HepG2 (cell line): ENCODE data around the gene PXDC1. TPM values are rescaled to one million over a fixed set of nuclear protein-coding genes. Genes with fewer than 3 reads are reported as not detected.
A peak's percentile ranks its signal among the peaks of the same experiment; 100 is the strongest.

Source experiments
- ADNP ChIP-seq: sonication (generic); formaldehyde crosslinking; IDR thresholded peaks from 2 replicates; pipeline ENCODE4 v1.4.0; 2020; ENCODE audit warnings: missing genetic modification reagents
- ARID2 ChIP-seq: sonication (generic); formaldehyde crosslinking; IDR thresholded peaks from 2 replicates; pipeline ENCODE4 v1.8.1; 2022; ENCODE audit warnings: mild to moderate bottlenecking, missing genetic modification reagents, borderline replicate concordance
- CEBPG ChIP-seq: IDR thresholded peaks from 2 replicates; pipeline ENCODE4 v1.6.1; 2016
- EP300 ChIP-seq, 3 experiments: sonication (generic) in 1 of 3; formaldehyde crosslinking in 1 of 3; IDR thresholded peaks; 2 replicates each; pipeline versions ENCODE4 v1.5.1 to v1.6.1; 2011 to 2020; ENCODE audit warnings: low read depth in 2 of 3, low read length in 2 of 3, borderline replicate concordance in 1 of 3, improper control_type of control experiment in 1 of 3, mild to moderate bottlenecking in 1 of 3, missing genetic modification reagents in 1 of 3, moderate library complexity in 1 of 3
- GATA4 ChIP-seq: sonication (generic); IDR thresholded peaks from 2 replicates; pipeline ENCODE4 v1.6.1; 2016; ENCODE audit warnings: antibody characterized with exemption, low read depth, borderline replicate concordance
- HOXA5 ChIP-seq: sonication (generic); formaldehyde crosslinking; IDR thresholded peaks from 2 replicates; pipeline ENCODE4 v1.4.0; 2020; ENCODE audit warnings: missing genetic modification reagents
- IRF2 ChIP-seq: IDR thresholded peaks from 2 replicates; pipeline ENCODE4 v1.6.1; 2018; ENCODE audit warnings: missing genetic modification reagents, missing compliant biosample characterization
- ISL2 ChIP-seq: sonication (generic); formaldehyde crosslinking; IDR thresholded peaks from 2 replicates; pipeline ENCODE4 v1.5.0; 2020; ENCODE audit warnings: missing genetic modification reagents
- MATR3 ChIP-seq: sonication (generic); formaldehyde crosslinking; IDR thresholded peaks from 2 replicates; pipeline ENCODE4 v1.4.0; 2020; ENCODE audit warnings: missing genetic modification reagents
- MBD4 ChIP-seq: IDR thresholded peaks from 2 replicates; pipeline ENCODE4 v1.6.1; 2012; ENCODE audit warnings: low read length, inconsistent platforms, borderline replicate concordance
- MED8 ChIP-seq: sonication (generic); formaldehyde crosslinking; IDR thresholded peaks from 2 replicates; pipeline ENCODE4 v1.8.1; 2023; ENCODE audit warnings: mild to moderate bottlenecking, missing genetic modification reagents; ENCODE audit not compliant: insufficient replicate concordance
- MEF2D ChIP-seq: sonication (generic); formaldehyde crosslinking; IDR thresholded peaks from 2 replicates; pipeline ENCODE4 v1.5.1; 2020; ENCODE audit warnings: mild to moderate bottlenecking, missing genetic modification reagents
- MTA1 ChIP-seq: sonication (generic); formaldehyde crosslinking; IDR thresholded peaks from 2 replicates; pipeline ENCODE4 v1.4.0; 2020; ENCODE audit warnings: missing genetic modification reagents, mild to moderate bottlenecking, borderline replicate concordance
- NCOA5 ChIP-seq: sonication (generic); formaldehyde crosslinking; IDR thresholded peaks from 2 replicates; pipeline ENCODE4 v1.4.0; 2020; ENCODE audit warnings: missing genetic modification reagents
- NFE2 ChIP-seq: sonication (generic); formaldehyde crosslinking; IDR thresholded peaks from 2 replicates; pipeline ENCODE4 v1.4.0; 2020; ENCODE audit warnings: missing genetic modification reagents
- NFRKB ChIP-seq: fragments of 450-650 bp; IDR thresholded peaks from 2 replicates; pipeline ENCODE4 v1.6.1; 2017
- NR2F6 ChIP-seq, 2 experiments: IDR thresholded peaks; 2 replicates each; pipeline ENCODE4 v1.6.1; 2016; ENCODE audit warnings: antibody characterized with exemption in 1 of 2, mild to moderate bottlenecking in 1 of 2
- ONECUT2 ChIP-seq: sonication (generic); formaldehyde crosslinking; IDR thresholded peaks from 2 replicates; pipeline ENCODE4 v1.4.0; 2020; ENCODE audit warnings: missing genetic modification reagents
- PCBP1 ChIP-seq: fragments of 200-400 bp; formaldehyde crosslinking; IDR thresholded peaks from 2 replicates; pipeline ENCODE4 v1.6.1; 2017; ENCODE audit warnings: mild to moderate bottlenecking, low read depth, low read length, borderline replicate concordance
- PLSCR1 ChIP-seq: sonication (generic); formaldehyde crosslinking; IDR thresholded peaks from 2 replicates; pipeline ENCODE4 v1.5.0; 2020; ENCODE audit warnings: missing genetic modification reagents, mild to moderate bottlenecking, borderline replicate concordance
- RBFOX2 ChIP-seq: fragments of 200-400 bp; formaldehyde crosslinking; IDR thresholded peaks from 2 replicates; pipeline ENCODE4 v1.6.1; 2017; ENCODE audit warnings: low read depth, mild to moderate bottlenecking, low read length
- SMAD9 ChIP-seq: sonication (generic); formaldehyde crosslinking; IDR thresholded peaks from 2 replicates; pipeline ENCODE4 v1.5.1; 2020; ENCODE audit warnings: mild to moderate bottlenecking, missing genetic modification reagents
- SYNCRIP ChIP-seq: fragments of 200-400 bp; formaldehyde crosslinking; IDR thresholded peaks from 2 replicates; pipeline ENCODE4 v1.6.1; 2018; ENCODE audit warnings: mild to moderate bottlenecking, low read depth, low read length; ENCODE audit not compliant: insufficient read depth
- TAF1 ChIP-seq: sonication (generic); formaldehyde crosslinking; IDR thresholded peaks from 2 replicates; pipeline ENCODE4 v1.4.0; 2020; ENCODE audit warnings: missing genetic modification reagents
- ZNF143 ChIP-seq: sonication (generic); formaldehyde crosslinking; IDR thresholded peaks from 2 replicates; pipeline ENCODE4 v1.4.0; 2020; ENCODE audit warnings: missing genetic modification reagents
- ZNF256 ChIP-seq: sonication (generic); formaldehyde crosslinking; conservative IDR thresholded peaks from 2 replicates; pipeline ENCODE4 v1.4.0; 2020; ENCODE audit warnings: missing genetic modification reagents
- ZNF335 ChIP-seq: sonication (generic); formaldehyde crosslinking; IDR thresholded peaks from 2 replicates; pipeline ENCODE4 v1.4.0; 2020; ENCODE audit warnings: missing genetic modification reagents
- ZNF510 ChIP-seq: sonication (generic); formaldehyde crosslinking; IDR thresholded peaks from 2 replicates; pipeline ENCODE4 v1.4.0; 2020; ENCODE audit warnings: low read depth, mild to moderate bottlenecking, missing genetic modification reagents
- ZNF883 ChIP-seq: sonication (generic); formaldehyde crosslinking; IDR thresholded peaks from 2 replicates; pipeline ENCODE4 v1.5.1; 2020; ENCODE audit warnings: mild to moderate bottlenecking, missing genetic modification reagents; ENCODE audit errors: not compliant biosample characterization
- ZSCAN9 ChIP-seq: IDR thresholded peaks from 2 replicates; pipeline ENCODE4 v1.6.1; 2016; ENCODE audit warnings: borderline replicate concordance
- polyA plus RNA-seq, 8 experiments: library from polyadenylated mRNA; depleted of rRNA in 3 of 8; stranded (reverse) in 7 of 8; unstranded in 1 of 8; fragments of >200 nt; fragmentation: Illumina TruSeq in 4 of 8; extraction: Trizol in 4 of 8; gene quantifications; 2 replicates each; pipeline versions ENCODE4 v1.2.1 to v1.2.3, GENCODE V29; 2011 to 2016; ENCODE audit warnings: low read depth in 4 of 8, missing spikeins in 1 of 8, mixed read lengths in 1 of 8; ENCODE audit not compliant: insufficient read depth in 1 of 8
- total RNA-seq, 5 experiments: library from RNA; depleted of rRNA; stranded (reverse); fragments of >200 nt; fragmentation: Illumina TruSeq; extraction: Trizol; gene quantifications; 2 replicates each; pipeline ENCODE4 v1.2.3, GENCODE V29; 2016; ENCODE audit warnings: low read depth in 1 of 5
- TF ChIP-seq, protein P1 (sequence below): IDR thresholded peaks from 2 replicates; pipeline ENCODE4 v1.6.1; 2016; ENCODE audit warnings: mild to moderate bottlenecking

PXDC1 gene
- total and polyA plus RNA-seq, 2 of the 13 experiments (the other 11 are each of a cell fraction or from before 2014, with no cell fraction given), result 32.4 to 34.7 TPM

DNA sequence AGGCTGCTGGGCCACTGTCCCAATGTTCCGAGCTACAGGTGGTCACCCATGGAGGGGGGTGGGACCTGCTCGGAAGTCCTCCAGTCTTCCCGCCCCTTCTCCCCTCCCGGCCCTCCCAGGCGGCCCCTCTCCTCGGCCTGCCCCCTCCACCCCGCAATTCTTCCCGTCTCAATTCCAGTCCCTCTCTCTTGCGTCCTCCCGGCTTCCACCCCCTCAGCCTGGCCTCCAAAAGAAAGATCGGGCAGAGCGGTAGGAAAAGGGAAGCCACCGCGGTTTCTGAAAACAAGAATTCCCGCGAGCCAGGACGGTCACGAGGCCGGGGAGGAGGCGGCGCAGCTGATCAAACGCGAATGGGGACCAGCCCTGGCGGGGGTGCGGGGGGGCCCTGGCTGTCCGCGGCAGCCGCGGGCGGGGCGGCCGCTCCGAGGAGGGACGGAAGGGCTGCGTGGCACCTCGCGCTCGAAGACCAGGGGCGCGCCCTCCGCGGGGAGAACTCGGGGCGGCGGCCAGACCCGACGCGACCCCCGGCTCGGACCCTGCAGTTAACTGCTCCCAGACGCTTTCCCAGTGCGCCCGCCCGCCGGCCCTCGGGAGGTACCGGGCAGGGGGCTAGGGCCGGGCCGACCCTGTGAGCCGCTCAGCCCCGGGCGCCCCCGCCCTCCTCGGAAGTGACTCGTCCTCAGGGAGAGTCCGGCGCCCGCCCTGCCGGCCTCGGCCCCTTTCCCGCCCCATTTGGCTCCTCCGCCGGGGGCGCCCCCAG, 1.0 kb downstream of the PXDC1 start (continued):
- TF ChIP-seq ARID2 (CRISPR knock-in tag) (0 out of 2 replicates have a peak, but pooled peaks have one; percentile 17), NFRKB (no peak), NR2F6 (IDR thresholded peaks at IDR 0.05) (no peak; the same call in 1 of the 2 replicates), NR2F6 (CRISPR knock-in tag; IDR thresholded peaks at IDR 0.05) (peak; percentile 18; the same call in 1 of the 2 replicates), RBFOX2 (peak; percentile 86), SYNCRIP (no peak), CEBPG (no peak), HOXA5 (CRISPR knock-in tag) (peak; percentile 25; the same call in 1 of the 2 replicates), ZSCAN9 (peak; percentile 69; the same call in 1 of the 2 replicates), MEF2D (CRISPR knock-in tag) (no peak), EP300 (IDR thresholded peaks at IDR 0.05; ENCODE audit: low read depth in 2 of 2, low read length in 2 of 2) (0 out of 4 replicates have a peak, but pooled peaks of 1 of the 2 experiments have one; percentile 3), EP300 (CRISPR knock-in tag; IDR thresholded peaks at IDR 0.05; ENCODE audit: borderline replicate concordance) (peak; percentile 10; the same call in 1 of the 2 replicates), ZNF256 (CRISPR knock-in tag) (no peak), MTA1 (CRISPR knock-in tag) (peak; percentile 25; the same call in 1 of the 2 replicates), ZNF143 (CRISPR knock-in tag) (no peak), MED8 (CRISPR knock-in tag) (no peak), PCBP1 (0 out of 2 replicates have a peak, but pooled peaks have one; percentile 25), MBD4 (no peak), MATR3 (CRISPR knock-in tag) (no peak), NFE2 (CRISPR knock-in tag) (no peak), ONECUT2 (no peak), IRF2 (CRISPR knock-in tag) (0 out of 2 replicates have a peak, but pooled peaks have one; percentile 26), ISL2 (no peak; the same call in 1 of the 2 replicates), ADNP (CRISPR knock-in tag) (no peak), SMAD9 (CRISPR knock-in tag) (0 out of 2 replicates have a peak, but pooled peaks have one; percentile 64), TAF1 (no peak), GATA4 (no peak), PLSCR1 (CRISPR knock-in tag) (no peak), ZNF510 (CRISPR knock-in tag) (peak; percentile 14; the same call in 1 of the 2 replicates), ZNF883 (CRISPR knock-in tag) (peak; percentile 11), NCOA5 (no peak), ZNF335 (CRISPR knock-in tag) (peak; percentile 28; the same call in 1 of the 2 replicates)
- TF ChIP-seq, protein P1, sequence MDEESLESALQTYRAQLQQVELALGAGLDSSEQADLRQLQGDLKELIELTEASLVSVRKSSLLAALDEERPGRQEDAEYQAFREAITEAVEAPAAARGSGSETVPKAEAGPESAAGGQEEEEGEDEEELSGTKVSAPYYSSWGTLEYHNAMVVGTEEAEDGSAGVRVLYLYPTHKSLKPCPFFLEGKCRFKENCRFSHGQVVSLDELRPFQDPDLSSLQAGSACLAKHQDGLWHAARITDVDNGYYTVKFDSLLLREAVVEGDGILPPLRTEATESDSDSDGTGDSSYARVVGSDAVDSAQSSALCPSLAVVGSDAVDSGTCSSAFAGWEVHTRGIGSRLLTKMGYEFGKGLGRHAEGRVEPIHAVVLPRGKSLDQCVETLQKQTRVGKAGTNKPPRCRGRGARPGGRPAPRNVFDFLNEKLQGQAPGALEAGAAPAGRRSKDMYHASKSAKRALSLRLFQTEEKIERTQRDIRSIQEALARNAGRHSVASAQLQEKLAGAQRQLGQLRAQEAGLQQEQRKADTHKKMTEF (CRISPR knock-in tag), result peak; percentile 82; the same call in 1 of the 2 replicates
